ENCODE measurements around the gene MYO3A.

GRCh38 chr10:25890995-25891394, 43.0 kb upstream of the MYO3A start:
- TF ChIP-seq POLR2A (IDR thresholded peaks at IDR 0.05; ENCODE audit: low read depth, low read length) (no peak), CTCF (IDR thresholded peaks at IDR 0.05; ENCODE audit: extremely low read depth in 1 of 2, insufficient read depth in 1 of 2, low read depth in 1 of 2, low read length in 2 of 2) (no peak), POLR2AphosphoS5 (IDR thresholded peaks at IDR 0.05; ENCODE audit: insufficient read depth, low read depth, low read length) (no peak)
- TF ChIP-seq, protein P1, sequence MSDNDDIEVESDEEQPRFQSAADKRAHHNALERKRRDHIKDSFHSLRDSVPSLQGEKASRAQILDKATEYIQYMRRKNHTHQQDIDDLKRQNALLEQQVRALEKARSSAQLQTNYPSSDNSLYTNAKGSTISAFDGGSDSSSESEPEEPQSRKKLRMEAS (IDR thresholded peaks at IDR 0.05; ENCODE audit: insufficient read depth, insufficient read length), result no peak

Data from endothelial cell of umbilical vein (primary cell).